Measurements from ENCODE around the gene FGF7.
"Not testable (repeated sequence)": the region's sequence is repeated elsewhere in the genome, so short reads cannot be mapped to it uniquely, and the experiment has no call there.

Gene FGF7

GRCh38 chr15:49492830-49493229 is 69.8 kb downstream of the FGF7 start:
- DNase-seq (ENCODE audit: low read depth in 2 of 2): no peak

- no peak for DNase-seq (ENCODE audit: low read depth in 2 of 2)
Observed at GRCh38 chr15:49494842-49495241, 71.8 kb downstream of the FGF7 start.

GRCh38 chr15:49495993-49496753 is 73.1 kb downstream of the FGF7 start:
- DNase-seq (ENCODE audit: low read depth in 2 of 2): no peak

GRCh38 chr15:49501586-49501985 is 78.5 kb downstream of the FGF7 start:
- DNase-seq (ENCODE audit: low read depth in 2 of 2): no peak

- no peak for DNase-seq (ENCODE audit: low read depth in 2 of 2)
Observed at GRCh38 chr15:49506341-49506740, 83.3 kb downstream of the FGF7 start.

GRCh38 chr15:49507261-49507660 is 84.2 kb downstream of the FGF7 start:
- DNase-seq (ENCODE audit: low read depth in 2 of 2): no peak

- DNase-seq (ENCODE audit: low read depth in 2 of 2): not testable (repeated sequence)
Observed at GRCh38 chr15:49512739-49513138, 89.7 kb downstream of the FGF7 start.

GRCh38 chr15:49521802-49522201 is 98.8 kb downstream of the FGF7 start:
- DNase-seq (ENCODE audit: low read depth in 2 of 2): no peak

- no peak for DNase-seq (ENCODE audit: low read depth in 2 of 2)
Observed at GRCh38 chr15:49528289-49528688, 105.2 kb downstream of the FGF7 start.

GRCh38 chr15:49530092-49530491 is 107.0 kb downstream of the FGF7 start:
- no peak for DNase-seq (ENCODE audit: low read depth in 2 of 2)
